ENCODE data around the gene MED31.

DNA sequence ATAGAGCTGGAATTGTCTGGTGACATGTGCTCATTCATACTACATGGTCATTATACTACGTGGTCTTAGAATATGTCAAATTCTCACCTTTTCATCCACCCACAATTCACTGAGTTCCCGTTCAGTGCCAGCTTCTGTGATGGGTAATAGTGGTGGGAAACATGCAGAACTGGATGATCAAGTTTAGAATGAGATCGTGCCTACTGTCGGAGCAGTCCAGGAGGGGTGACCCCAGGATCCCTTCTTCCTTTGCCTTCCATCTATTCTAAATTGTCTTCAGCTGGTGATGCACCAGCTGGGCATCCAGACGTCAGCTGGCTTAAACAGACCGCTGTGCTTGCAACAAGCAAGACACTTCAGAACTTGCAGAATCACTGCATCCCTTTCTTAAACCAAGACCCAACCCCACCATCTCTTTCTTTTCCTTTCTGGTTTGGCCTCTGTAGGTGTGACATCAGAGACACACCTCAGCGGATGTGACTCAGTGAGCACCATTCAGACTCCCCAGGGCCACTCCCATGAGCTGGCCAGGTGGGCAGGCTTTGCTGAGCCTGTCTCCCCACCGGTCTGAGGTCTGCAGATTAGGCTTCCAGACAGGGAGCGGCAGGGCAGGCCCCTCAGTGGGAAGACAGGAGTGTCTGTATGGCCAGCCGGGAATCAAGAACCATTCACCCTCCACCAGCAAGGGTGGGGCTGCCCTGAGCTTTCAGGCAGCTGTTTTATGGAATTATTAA, 18.2 kb upstream of the MED31 start:
- TF ChIP-seq, protein P1, sequence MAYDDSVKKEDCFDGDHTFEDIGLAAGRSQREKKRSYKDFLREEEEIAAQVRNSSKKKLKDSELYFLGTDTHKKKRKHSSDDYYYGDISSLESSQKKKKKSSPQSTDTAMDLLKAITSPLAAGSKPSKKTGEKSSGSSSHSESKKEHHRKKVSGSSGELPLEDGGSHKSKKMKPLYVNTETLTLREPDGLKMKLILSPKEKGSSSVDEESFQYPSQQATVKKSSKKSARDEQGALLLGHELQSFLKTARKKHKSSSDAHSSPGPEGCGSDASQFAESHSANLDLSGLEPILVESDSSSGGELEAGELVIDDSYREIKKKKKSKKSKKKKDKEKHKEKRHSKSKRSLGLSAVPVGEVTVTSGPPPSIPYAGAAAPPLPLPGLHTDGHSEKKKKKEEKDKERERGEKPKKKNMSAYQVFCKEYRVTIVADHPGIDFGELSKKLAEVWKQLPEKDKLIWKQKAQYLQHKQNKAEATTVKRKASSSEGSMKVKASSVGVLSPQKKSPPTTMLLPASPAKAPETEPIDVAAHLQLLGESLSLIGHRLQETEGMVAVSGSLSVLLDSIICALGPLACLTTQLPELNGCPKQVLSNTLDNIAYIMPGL (CRISPR knock-in tag; IDR thresholded peaks at IDR 0.05; ENCODE audit: borderline replicate concordance) = no peak
- TF ChIP-seq, protein P2, sequence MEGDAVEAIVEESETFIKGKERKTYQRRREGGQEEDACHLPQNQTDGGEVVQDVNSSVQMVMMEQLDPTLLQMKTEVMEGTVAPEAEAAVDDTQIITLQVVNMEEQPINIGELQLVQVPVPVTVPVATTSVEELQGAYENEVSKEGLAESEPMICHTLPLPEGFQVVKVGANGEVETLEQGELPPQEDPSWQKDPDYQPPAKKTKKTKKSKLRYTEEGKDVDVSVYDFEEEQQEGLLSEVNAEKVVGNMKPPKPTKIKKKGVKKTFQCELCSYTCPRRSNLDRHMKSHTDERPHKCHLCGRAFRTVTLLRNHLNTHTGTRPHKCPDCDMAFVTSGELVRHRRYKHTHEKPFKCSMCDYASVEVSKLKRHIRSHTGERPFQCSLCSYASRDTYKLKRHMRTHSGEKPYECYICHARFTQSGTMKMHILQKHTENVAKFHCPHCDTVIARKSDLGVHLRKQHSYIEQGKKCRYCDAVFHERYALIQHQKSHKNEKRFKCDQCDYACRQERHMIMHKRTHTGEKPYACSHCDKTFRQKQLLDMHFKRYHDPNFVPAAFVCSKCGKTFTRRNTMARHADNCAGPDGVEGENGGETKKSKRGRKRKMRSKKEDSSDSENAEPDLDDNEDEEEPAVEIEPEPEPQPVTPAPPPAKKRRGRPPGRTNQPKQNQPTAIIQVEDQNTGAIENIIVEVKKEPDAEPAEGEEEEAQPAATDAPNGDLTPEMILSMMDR (IDR thresholded peaks at IDR 0.05) = no peak
- TF ChIP-seq RNF2 (IDR thresholded peaks at IDR 0.05; ENCODE audit: borderline replicate concordance, low read depth) (no peak), ZNF302 (CRISPR knock-in tag; IDR thresholded peaks at IDR 0.05) (no peak), FOSB (CRISPR knock-in tag; IDR thresholded peaks at IDR 0.05) (no peak), EP300 (IDR thresholded peaks at IDR 0.05) (no peak), POLR2A (IDR thresholded peaks at IDR 0.05; ENCODE audit: low read length) (no peak), CHD4 (IDR thresholded peaks at IDR 0.05; ENCODE audit: borderline replicate concordance) (no peak)
